Measurements from ENCODE around the gene FKBP9. TPM values are rescaled to one million over a fixed set of nuclear protein-coding genes. Genes with fewer than 3 reads are reported as not detected.

FKBP9 gene
- total and polyA plus RNA-seq, 2 experiments from 2014 or later, result 88.8 to 109 TPM

GRCh38 chr7:32941181-32941580 lies 16.1 kb upstream of the FKBP9 start:
- no peak for DNase-seq (ENCODE audit: low spot score)
- Histone ChIP-seq H3K79me2 (peaks cover 55% of the 10 kb centered on the region), H3K4me1 (ENCODE audit: insufficient read depth) (peaks cover 22% of the 10 kb centered on the region), H3K36me3 (replicated peaks; ENCODE audit: insufficient read depth, low read depth) (no peaks in the 10 kb centered on the region), H3K9me2 (replicated peaks; ENCODE audit: insufficient read depth) (no peaks in the 10 kb centered on the region), H3K27ac (peak overlapping the region; percentile 98), H3K4me3 (peak overlapping the region; percentile 65), H3K4me2 (peak overlapping the region; percentile 86), H3K27me3 (no peaks in the 10 kb centered on the region), H3K9me3 (ENCODE audit: low read depth) (no peaks in the 10 kb centered on the region), H4K20me1 (ENCODE audit: insufficient read depth, poor library complexity, severe bottlenecking) (peaks cover 20% of the 10 kb centered on the region), H2AFZ (no peak overlapping the region)
- TF ChIP-seq EZH2 (IDR thresholded peaks at IDR 0.05; ENCODE audit: borderline replicate concordance), result no peak
- TF ChIP-seq CTCF (IDR thresholded peaks at IDR 0.05; ENCODE audit: poor library complexity), result no peak
- no peak for TF ChIP-seq EZH2phosphoT487 (IDR thresholded peaks at IDR 0.05; ENCODE audit: low read depth, severe bottlenecking, unreplicated experiment)
- 14% methylated on average over 5 of the region's 5 CpGs for WGBS (ENCODE audit: low lambda C conversion rate, missing lambda C conversion rate)

- Histone ChIP-seq H3K4me3 (peak overlapping the region; percentile 65), H2AFZ (peak overlapping the region; percentile 96), H3K9me3 (ENCODE audit: low read depth) (no peaks in the 10 kb centered on the region), H3K79me2 (peaks cover 48% of the 10 kb centered on the region), H3K27me3 (no peaks in the 10 kb centered on the region), H3K36me3 (replicated peaks; ENCODE audit: insufficient read depth, low read depth) (no peaks in the 10 kb centered on the region), H4K20me1 (ENCODE audit: insufficient read depth, poor library complexity, severe bottlenecking) (peaks cover 15% of the 10 kb centered on the region), H3K4me1 (ENCODE audit: insufficient read depth) (peaks cover 22% of the 10 kb centered on the region), H3K4me2 (peak overlapping the region; percentile 86), H3K9me2 (replicated peaks; ENCODE audit: insufficient read depth) (no peaks in the 10 kb centered on the region), H3K27ac (peak overlapping the region; percentile 98)
- DNase-seq (ENCODE audit: low spot score), result no peak
- 3% methylated on average over 22 of the region's 22 CpGs for whole genome bisulfite sequencing (ENCODE audit: low lambda C conversion rate, missing lambda C conversion rate)
- TF ChIP-seq EZH2phosphoT487 (IDR thresholded peaks at IDR 0.05; ENCODE audit: low read depth, severe bottlenecking, unreplicated experiment) (no peak), EZH2 (IDR thresholded peaks at IDR 0.05; ENCODE audit: borderline replicate concordance) (no peak), CTCF (IDR thresholded peaks at IDR 0.05; ENCODE audit: poor library complexity) (no peak)
Observed at GRCh38 chr7:32941681-32942414, 15.4 kb upstream of the FKBP9 start.

GRCh38 chr7:32942415-32943251 lies 14.6 kb upstream of the FKBP9 start:
- Histone ChIP-seq H3K27ac (peak overlapping the region; percentile 98), H3K4me2 (peak overlapping the region; percentile 86), H3K4me3 (peak overlapping the region; percentile 65), H4K20me1 (ENCODE audit: insufficient read depth, poor library complexity, severe bottlenecking) (peaks cover 8% of the 10 kb centered on the region), H2AFZ (peak overlapping the region; percentile 96), H3K27me3 (no peaks in the 10 kb centered on the region), H3K9me3 (ENCODE audit: low read depth) (no peaks in the 10 kb centered on the region), H3K4me1 (ENCODE audit: insufficient read depth) (peaks cover 16% of the 10 kb centered on the region), H3K36me3 (replicated peaks; ENCODE audit: insufficient read depth, low read depth) (no peaks in the 10 kb centered on the region), H3K9me2 (replicated peaks; ENCODE audit: insufficient read depth) (no peaks in the 10 kb centered on the region), H3K79me2 (peaks cover 41% of the 10 kb centered on the region)
- DNase-seq (ENCODE audit: low spot score), result peak; percentile 94
- TF ChIP-seq EZH2phosphoT487 (IDR thresholded peaks at IDR 0.05; ENCODE audit: low read depth, severe bottlenecking, unreplicated experiment), result no peak
- TF ChIP-seq CTCF (IDR thresholded peaks at IDR 0.05; ENCODE audit: poor library complexity), result peak; percentile 58
- TF ChIP-seq EZH2 (IDR thresholded peaks at IDR 0.05; ENCODE audit: borderline replicate concordance), result no peak
- WGBS (ENCODE audit: low lambda C conversion rate, missing lambda C conversion rate), result under 1% methylated on average over 82 of the region's 95 CpGs

Data from hepatocyte (in vitro differentiated cells).